Measurements from ENCODE around the gene RHOD. TPM values are rescaled to one million over a fixed set of nuclear protein-coding genes. Genes with fewer than 3 reads are reported as not detected.
A peak's percentile ranks its signal among the peaks of the same experiment; 100 is the strongest.

Gene RHOD
- total and polyA plus RNA-seq, 2 of the 8 experiments (the other 6 are each of a cell fraction or from before 2014, with no cell fraction given): 12.1 to 17.6 TPM

GRCh38 chr11:67117176-67117575, 60.5 kb downstream of the RHOD start:
- Histone ChIP-seq H4K91ac (replicated peaks; ENCODE audit: insufficient read length, low read length) (no peak overlapping the region), H3K9ac (replicated peaks in 1 of 4; ENCODE audit: extremely low read depth in 1 of 4, low read depth in 3 of 4, low read length in 3 of 4) (no peak overlapping the region; a peak in 1 of 7 replicates), H3K36me3 (ENCODE audit: control insufficient read depth in 2 of 4, insufficient read depth in 4 of 4, low read length in 3 of 4) (peaks cover 0 to 7% (median 0%) of the 10 kb centered on the region in 4 experiments; a peak in 1 of 8 replicates), H4K20me1 (replicated peaks in 1 of 2; ENCODE audit: control insufficient read depth in 1 of 2, insufficient read depth in 2 of 2, low read length in 2 of 2) (peaks cover 2 to 3% of the 10 kb centered on the region in 2 experiments), H2AK5ac (ENCODE audit: low read depth, low read length) (no peak overlapping the region), H4K5ac (ENCODE audit: insufficient read length, low read depth, low read length) (peak overlapping the region; percentile 5), H3K4me2 (ENCODE audit: insufficient read depth in 1 of 2, low read depth in 2 of 2, low read length in 2 of 2) (peak overlapping the region; percentile 57 to 86), H3K23ac (ENCODE audit: insufficient read length) (no peak overlapping the region), H2AFZ (ENCODE audit: low read length) (peak overlapping the region; percentile 78), H4K8ac (ENCODE audit: extremely low read depth, insufficient read depth, low read length) (no peak overlapping the region), H2BK15ac (ENCODE audit: low read length) (no peak overlapping the region), H3K9me3 (ENCODE audit: insufficient read depth in 2 of 2, low read depth in 1 of 2, low read length in 1 of 2) (no peaks in the 10 kb centered on the region), H2BK120ac (replicated peaks; ENCODE audit: low read depth, low read length) (no peak overlapping the region), H2BK12ac (ENCODE audit: low read depth, low read length) (no peak overlapping the region), H3K4ac (replicated peaks; ENCODE audit: insufficient read length, low read depth, low read length) (no peak overlapping the region), H3K4me1 (replicated peaks in 1 of 4; ENCODE audit: control insufficient read depth in 3 of 4, insufficient read depth in 4 of 4, low read length in 3 of 4) (peaks cover 0 to 12% (median 4%) of the 10 kb centered on the region in 4 experiments; a peak in 4 of 7 replicates), H3K14ac (ENCODE audit: insufficient read length) (no peak overlapping the region), H3K4me3 (ENCODE audit: extremely low read depth in 1 of 4, insufficient read depth in 2 of 4, low read depth in 3 of 4, low read length in 4 of 4) (peak overlapping the region; percentile 35 to 62 (median 48); a peak in 7 of 8 replicates), H3K18ac (ENCODE audit: extremely low read depth, low read length) (0 out of 2 replicates have a peak overlapping the region, but pooled peaks have one; percentile 0), H3K23me2 (ENCODE audit: low read depth, low read length) (peaks cover 10% of the 10 kb centered on the region; the same call in 1 of the 2 replicates), H3K27me3 (replicated peaks in 1 of 4; ENCODE audit: control insufficient read depth in 3 of 4, extremely low read depth in 1 of 4, insufficient read depth in 3 of 4, low read length in 3 of 4) (no peaks in the 10 kb centered on the region), H3K56ac (replicated peaks; ENCODE audit: insufficient read length, low read depth, low read length) (no peak overlapping the region), H2BK5ac (ENCODE audit: low read depth, low read length) (no peak overlapping the region), H3K27ac (ENCODE audit: low read depth, low read length) (no peak overlapping the region), H3K79me2 (ENCODE audit: control insufficient read depth in 1 of 2, insufficient read depth in 2 of 2, low read length in 2 of 2) (peaks cover 18 to 27% of the 10 kb centered on the region in 2 experiments), H3K79me1 (ENCODE audit: low read depth, low read length) (no peaks in the 10 kb centered on the region; the same call in 1 of the 2 replicates), H2BK20ac (ENCODE audit: low read length) (no peak overlapping the region)
- FAIRE-seq: no peak
- WGBS, 2 experiments (ENCODE audit: extremely low coverage in 1 of 2, insufficient coverage in 1 of 2, insufficient read length in 1 of 2, insufficient replicate concordance in 2 of 2, low coverage in 1 of 2, low lambda C conversion rate in 2 of 2, missing lambda C conversion rate in 1 of 2): 73% methylated on average over 7 of the region's 7 CpGs; no CpG with 5 or more reads in 1 of the 2 experiments
- POLR2A ChIA-PET (ENCODE audit: partially characterized antibody): interaction anchor here (0.8 to 1.9 kb wide), 9 partner anchors 30 to 172 kb away, joined by 3 to 7 read pairs (median 4); partner anchors contain the start of gene ANKRD13D
- CTCF ChIA-PET (ENCODE audit: partially characterized antibody): interaction anchor here (0.5 to 3.2 kb wide), 6 partner anchors 11 to 88 kb away, joined by 3 to 17 read pairs (median 4); no protein-coding TSS in a partner anchor
- DNase-seq (ENCODE audit: low read depth in 1 of 2, low spot score in 2 of 2): no peak
- TF ChIP-seq CHD2 (IDR thresholded peaks at IDR 0.05; ENCODE audit: low read length) (no peak), TCF12 (IDR thresholded peaks at IDR 0.05; ENCODE audit: low read depth, low read length) (no peak), CTCF (IDR thresholded peaks at IDR 0.05; ENCODE audit: control extremely low read depth in 1 of 3, insufficient read depth in 1 of 3, low read depth in 1 of 3, low read length in 3 of 3) (no peak), TAF1 (IDR thresholded peaks at IDR 0.05; ENCODE audit: low read depth, low read length) (no peak), NANOG (IDR thresholded peaks at IDR 0.05; ENCODE audit: insufficient read depth, low read depth, low read length, poor library complexity, severe bottlenecking) (no peak), RBBP5 (IDR thresholded peaks at IDR 0.05; ENCODE audit: borderline replicate concordance, low read depth, low read length) (no peak)
- TF ChIP-seq, protein P1, sequence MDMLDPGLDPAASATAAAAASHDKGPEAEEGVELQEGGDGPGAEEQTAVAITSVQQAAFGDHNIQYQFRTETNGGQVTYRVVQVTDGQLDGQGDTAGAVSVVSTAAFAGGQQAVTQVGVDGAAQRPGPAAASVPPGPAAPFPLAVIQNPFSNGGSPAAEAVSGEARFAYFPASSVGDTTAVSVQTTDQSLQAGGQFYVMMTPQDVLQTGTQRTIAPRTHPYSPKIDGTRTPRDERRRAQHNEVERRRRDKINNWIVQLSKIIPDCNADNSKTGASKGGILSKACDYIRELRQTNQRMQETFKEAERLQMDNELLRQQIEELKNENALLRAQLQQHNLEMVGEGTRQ (IDR thresholded peaks at IDR 0.05; ENCODE audit: low read length): no peak

Data from H1 (cell line).